GM18508 (cell line): Measurements from ENCODE around the gene CDK19.
A peak's percentile ranks its signal among the peaks of the same experiment; 100 is the strongest.
"Not testable (repeated sequence)": the region's sequence is repeated elsewhere in the genome, so short reads cannot be mapped to it uniquely, and the experiment has no call there.

Experiments used
- ATAC-seq: cut with Tn5 transposase; IDR thresholded peaks from one replicate; pipeline ENCODE4 v1.9.1; 2021; ENCODE audit warnings: moderate number of reproducible peaks; ENCODE audit not compliant: insufficient read depth, unreplicated experiment

CDK19 gene

GRCh38 chr6:110635096-110635495, 180.2 kb downstream of the CDK19 start:
- ATAC-seq, result no peak

DNA sequence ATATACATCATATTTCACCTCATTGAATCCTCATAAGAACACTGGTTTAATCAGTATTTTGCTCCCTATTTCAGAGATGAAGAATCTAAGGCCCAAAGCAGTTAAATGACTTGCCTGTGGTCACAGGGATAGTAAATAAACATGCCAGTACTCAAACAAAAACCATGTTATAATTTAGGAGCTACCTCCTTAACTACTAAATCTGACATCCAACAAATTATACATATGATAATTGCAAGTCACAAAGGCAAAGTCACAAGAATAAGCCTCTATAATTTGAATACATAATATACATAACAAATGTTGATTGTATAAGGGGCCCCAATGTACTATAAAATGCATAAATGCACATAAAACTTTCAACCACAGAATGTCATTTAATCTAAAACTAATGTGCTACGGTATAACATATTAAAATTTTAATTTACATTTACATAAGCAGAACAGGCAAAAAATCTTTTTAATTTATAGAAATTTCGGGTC, 181.5 kb downstream of the CDK19 start:
- no peak for ATAC-seq

- ATAC-seq, result no peak
Measured at GRCh38 chr6:110629153-110629552, 186.1 kb downstream of the CDK19 start.

DNA sequence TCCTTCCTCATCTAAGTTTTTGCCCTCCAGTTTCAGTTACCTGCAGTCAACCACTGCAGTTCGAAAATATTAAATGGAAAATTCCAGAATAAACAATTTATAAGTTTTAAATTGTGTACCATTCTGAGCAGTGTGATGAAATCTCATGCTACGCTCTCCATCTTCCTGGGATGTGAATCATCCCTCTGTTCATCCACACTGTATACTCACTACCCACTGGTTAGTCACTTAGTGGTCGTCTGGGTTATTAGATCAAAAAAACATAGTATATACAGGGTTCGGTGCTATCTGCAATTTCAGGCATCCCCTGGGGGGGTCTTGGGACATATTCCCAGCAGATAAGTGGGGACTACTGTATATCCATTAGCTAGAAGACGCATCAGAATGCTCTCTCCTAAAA, 186.9 kb downstream of the CDK19 start:
- no peak for ATAC-seq

- ATAC-seq, result no peak
Measured at GRCh38 chr6:110626442-110626841, 188.8 kb downstream of the CDK19 start.

DNA sequence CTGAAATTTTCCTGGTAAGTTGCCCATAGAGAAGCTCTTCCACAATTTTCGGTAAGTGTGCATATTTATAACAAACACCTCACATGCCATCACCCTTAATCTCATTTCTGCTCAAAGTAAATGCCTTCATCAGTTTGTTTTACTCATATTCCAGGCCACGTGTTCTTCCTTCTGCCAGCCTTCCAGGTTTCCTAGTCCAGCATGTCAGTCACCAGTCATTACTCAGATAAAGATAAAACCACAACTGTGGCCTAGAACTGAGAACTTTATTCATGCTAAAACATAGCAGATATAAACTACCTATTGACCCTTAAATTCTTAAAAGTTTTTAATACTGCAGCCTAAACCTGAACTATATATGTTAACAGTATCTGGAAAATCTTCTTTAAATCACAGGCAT, 189.4 kb downstream of the CDK19 start:
- ATAC-seq, result no peak

GRCh38 chr6:110622912-110623578, 192.2 kb downstream of the CDK19 start:
- no peak for ATAC-seq

- ATAC-seq, result no peak
Measured at GRCh38 chr6:110621061-110621460, 194.2 kb downstream of the CDK19 start.

- no peak for ATAC-seq
Measured at GRCh38 chr6:110620065-110620464, 195.2 kb downstream of the CDK19 start.

- no peak for ATAC-seq
Measured at GRCh38 chr6:110619275-110619908, 195.9 kb downstream of the CDK19 start.

- no peak for ATAC-seq
Measured at GRCh38 chr6:110618591-110619267, 196.5 kb downstream of the CDK19 start.

GRCh38 chr6:110617057-110617456, 198.2 kb downstream of the CDK19 start:
- peak; percentile 82 for ATAC-seq

GRCh38 chr6:110615722-110616121, 199.5 kb downstream of the CDK19 start:
- no peak for ATAC-seq

GRCh38 chr6:110614586-110614985, 200.7 kb downstream of the CDK19 start:
- no peak for ATAC-seq

- no peak for ATAC-seq
Measured at GRCh38 chr6:110614106-110614505, 201.2 kb downstream of the CDK19 start.

- no peak for ATAC-seq
Measured at GRCh38 chr6:110613356-110613755, 201.9 kb downstream of the CDK19 start.

GRCh38 chr6:110612298-110612697, 203.0 kb downstream of the CDK19 start:
- ATAC-seq, result no peak

DNA sequence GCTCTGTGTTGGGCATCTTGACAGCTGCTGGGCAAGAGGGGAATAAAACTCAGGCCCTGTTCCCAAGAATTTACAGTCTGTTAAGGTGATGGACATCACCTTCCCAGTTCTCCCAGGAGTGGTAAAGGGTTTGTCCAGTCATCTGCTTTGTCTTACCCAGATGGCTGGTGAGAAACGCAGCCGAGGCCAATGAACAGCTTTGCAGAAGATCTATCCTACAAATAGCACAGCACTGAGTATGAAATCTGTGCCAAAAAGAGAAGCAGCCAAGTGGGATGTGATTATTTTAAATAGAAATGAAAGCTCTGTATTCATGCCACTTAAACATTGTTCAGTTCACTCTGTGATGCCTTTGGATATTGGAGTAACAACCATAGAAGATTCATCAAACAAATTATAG, 206.2 kb downstream of the CDK19 start:
- ATAC-seq, result no peak

DNA sequence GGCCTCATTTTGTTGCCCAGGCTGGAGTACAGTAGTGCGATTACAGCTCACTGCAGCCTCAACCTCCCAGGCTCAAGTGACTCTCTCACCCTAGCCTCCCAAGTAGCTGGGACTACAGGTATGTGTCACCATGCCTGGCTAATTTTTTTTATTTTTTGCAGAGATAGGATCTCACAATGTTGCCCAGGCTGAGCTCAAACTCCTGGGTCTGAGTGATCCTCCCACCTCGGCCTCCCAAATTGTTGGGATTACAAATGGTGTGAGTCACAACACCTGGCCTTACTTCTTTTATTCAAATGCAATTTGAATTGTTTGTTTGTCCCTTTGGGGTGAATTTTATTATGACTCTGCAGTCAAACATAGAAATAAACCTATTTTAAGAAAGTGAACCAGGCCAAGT, 207.1 kb downstream of the CDK19 start:
- ATAC-seq, result no peak

DNA sequence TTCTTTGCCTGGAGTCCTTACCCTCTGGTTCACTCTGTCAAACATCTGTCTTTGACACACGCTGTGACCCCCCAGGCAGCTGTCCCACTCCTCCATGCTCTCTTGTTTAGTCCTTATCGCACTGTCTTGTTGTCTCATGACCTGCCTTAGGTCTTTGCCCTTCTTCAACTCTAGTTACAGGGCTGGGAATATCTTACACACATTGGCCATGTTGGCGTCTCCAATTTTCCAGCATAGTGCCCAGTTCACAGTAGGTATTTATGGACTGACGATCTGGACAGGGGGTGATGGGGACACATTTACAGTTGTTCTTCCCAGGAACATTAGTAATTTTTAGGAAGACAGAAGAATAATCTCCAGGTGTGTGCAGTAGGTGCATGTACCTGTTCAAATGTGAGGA, 209.1 kb downstream of the CDK19 start:
- no peak for ATAC-seq

GRCh38 chr6:110600640-110601039, 214.6 kb downstream of the CDK19 start:
- not testable (repeated sequence) for ATAC-seq
